Thymus (tissue), 11 donors: ENCODE results near the gene SPG7. TPM values are rescaled to one million over a fixed set of nuclear protein-coding genes. Genes with fewer than 3 reads are reported as not detected.
A peak's percentile ranks its signal among the peaks of the same experiment; 100 is the strongest.

Experiments used
- DNase-seq, 9 donors: peaks; one replicate each; pipeline ENCODE4 v3.0.0-alpha.2; 2013; ENCODE audit warnings: low spot score in 9 of 9, low read depth in 6 of 9, missing footprints in 1 of 9
- H3K27ac ChIP-seq, 2 donors: one replicate each; pipeline ENCODE4 v1.5.1; 2013; ENCODE audit warnings: control low read depth in 1 of 2, low read depth in 1 of 2, low read length in 1 of 2, mild to moderate bottlenecking in 1 of 2, moderate library complexity in 1 of 2
- H3K27me3 ChIP-seq, 2 donors: one replicate each; pipeline ENCODE4 v1.5.1; 2013; ENCODE audit warnings: low read length in 1 of 2; ENCODE audit not compliant: control insufficient read depth in 2 of 2, insufficient read depth in 1 of 2
- H3K36me3 ChIP-seq, 2 donors: one replicate each; pipeline ENCODE4 v1.5.1; 2013; ENCODE audit warnings: low read length in 1 of 2, mild to moderate bottlenecking in 1 of 2, moderate library complexity in 1 of 2; ENCODE audit not compliant: control insufficient read depth in 2 of 2, insufficient read depth in 2 of 2
- H3K4me1 ChIP-seq, 2 donors: one replicate each; pipeline ENCODE4 v1.5.1; 2013; ENCODE audit warnings: low read length in 2 of 2; ENCODE audit not compliant: control insufficient read depth in 2 of 2, insufficient read depth in 2 of 2
- H3K4me3 ChIP-seq, 2 donors: one replicate each; pipeline ENCODE4 v1.5.1; 2013; ENCODE audit warnings: low read length in 2 of 2, control low read depth in 1 of 2, mild to moderate bottlenecking in 1 of 2
- H3K9me3 ChIP-seq, 2 donors: one replicate each; pipeline ENCODE4 v1.5.1; 2013; ENCODE audit warnings: low read length in 1 of 2, mild to moderate bottlenecking in 1 of 2; ENCODE audit not compliant: control insufficient read depth in 2 of 2, insufficient read depth in 1 of 2
- WGBS: extraction: QIAGEN DNeasy Blood & Tissue Kit; methylation state at CpG from one replicate; pipeline ENCODE4 v1.1.7; 2013; 5-methylcytosine and 5-hydroxymethylcytosine counted together
- polyA plus RNA-seq: library from polyadenylated mRNA; stranded (reverse); fragments of 200-250 nt; gene quantifications from one replicate; pipeline ENCODE4 v1.2.3, GENCODE V29; 2013
- total RNA-seq: library from RNA; stranded (reverse); fragments of 120-200 nt; gene quantifications from one replicate; pipeline ENCODE4 v1.2.4, GENCODE V29; 2013
- donor health status: healthy.

Gene SPG7
- total and polyA plus RNA-seq, 2 donors = 51.9 to 164 TPM

- Histone ChIP-seq H3K9me3 (no peaks in the 10 kb centered on the region), H3K27ac (no peak overlapping the region), H3K4me1 (peaks cover 16 to 34% of the 10 kb centered on the region in 2 donors), H3K27me3 (no peaks in the 10 kb centered on the region), H3K4me3 (no peak overlapping the region), H3K36me3 (no peaks in the 10 kb centered on the region)
- WGBS = 96% methylated on average over 7 of the region's 7 CpGs
- no peak for DNase-seq
Measured at GRCh38 chr16:89504091-89504490, 4.1 kb upstream of the SPG7 start.

GRCh38 chr16:89505204-89506112 is 2.7 kb upstream of the SPG7 start:
- peaks cover 1 to 2% of the 10 kb centered on the region in 2 donors for H3K36me3 ChIP-seq
- H3K4me3 ChIP-seq = peak overlapping the region; percentile 9
- no peaks in the 10 kb centered on the region for H3K27me3 ChIP-seq
- H3K27ac ChIP-seq = peak overlapping the region; percentile 83 to 84
- DNase-seq = peak; percentile 77 to 95 (median 88)
- 38% methylated on average over 20 of the region's 20 CpGs for WGBS
- no peaks in the 10 kb centered on the region for H3K9me3 ChIP-seq
- H3K4me1 ChIP-seq = peaks cover 19 to 41% of the 10 kb centered on the region in 2 donors

- Histone ChIP-seq H3K36me3 (peaks cover 8 to 9% of the 10 kb centered on the region in 2 donors), H3K27me3 (no peaks in the 10 kb centered on the region), H3K9me3 (no peaks in the 10 kb centered on the region), H3K4me3 (peak overlapping the region in 1 of 2 donors; percentile 9), H3K27ac (peak overlapping the region; percentile 83 to 84), H3K4me1 (peaks cover 19 to 41% of the 10 kb centered on the region in 2 donors)
- no peak for DNase-seq
- 97% methylated on average over 4 of the region's 4 CpGs for WGBS
Measured at GRCh38 chr16:89506113-89506504, 2.1 kb upstream of the SPG7 start.

- H3K27me3 ChIP-seq = no peaks in the 10 kb centered on the region
- H3K4me1 ChIP-seq = peaks cover 19 to 41% of the 10 kb centered on the region in 2 donors
- H3K27ac ChIP-seq = peak overlapping the region in 1 of 2 donors; percentile 93
Measured at GRCh38 chr16:89506791-89507191, 1.4 kb upstream of the SPG7 start.

GRCh38 chr16:89507214-89507833 is 879 bp upstream of the SPG7 start:
- no peaks in the 10 kb centered on the region for H3K9me3 ChIP-seq

More at GRCh38 chr16:89506791-89507191, 1.4 kb upstream of the SPG7 start:
- WGBS = 40% methylated on average over 15 of the region's 15 CpGs
- peak in 3 of 9 donors; percentile 24 to 44 (median 31) for DNase-seq
- Histone ChIP-seq H3K4me3 (peak overlapping the region; percentile 69 to 94), H3K9me3 (no peaks in the 10 kb centered on the region), H3K36me3 (peaks cover 15% of the 10 kb centered on the region in 2 donors)

GRCh38 chr16:89510526-89510925 is 2.3 kb downstream of the SPG7 start:
- WGBS = 95% methylated on average over 9 of the region's 9 CpGs
- H3K9me3 ChIP-seq = no peaks in the 10 kb centered on the region
- H3K4me1 ChIP-seq = peaks cover 15 to 34% of the 10 kb centered on the region in 2 donors
- peaks cover 29 to 41% of the 10 kb centered on the region in 2 donors for H3K36me3 ChIP-seq
- H3K4me3 ChIP-seq = no peak overlapping the region
- no peak overlapping the region for H3K27ac ChIP-seq
- H3K27me3 ChIP-seq = no peaks in the 10 kb centered on the region
- no peak for DNase-seq

More at GRCh38 chr16:89507214-89507833, 879 bp upstream of the SPG7 start:
- peak overlapping the region; percentile 93 to 95 for H3K27ac ChIP-seq
- peaks cover 19 to 41% of the 10 kb centered on the region in 2 donors for H3K4me1 ChIP-seq
- H3K4me3 ChIP-seq = peak overlapping the region; percentile 69 to 94
- peak in 2 of 9 donors; percentile 24 to 45 for DNase-seq
- H3K36me3 ChIP-seq = peaks cover 20% of the 10 kb centered on the region in 2 donors
- no peaks in the 10 kb centered on the region for H3K27me3 ChIP-seq
- WGBS = 10% methylated on average over 42 of the region's 42 CpGs

- Histone ChIP-seq H3K4me1 (peaks cover 8 to 26% of the 10 kb centered on the region in 2 donors), H3K9me3 (no peaks in the 10 kb centered on the region), H3K4me3 (no peak overlapping the region), H3K27me3 (no peaks in the 10 kb centered on the region), H3K27ac (no peak overlapping the region), H3K36me3 (peaks cover 37 to 47% of the 10 kb centered on the region in 2 donors)
- WGBS = 67% methylated on average over 8 of the region's 8 CpGs
- DNase-seq = no peak
Measured at GRCh38 chr16:89511374-89511773, 3.2 kb downstream of the SPG7 start.

- H3K36me3 ChIP-seq = peaks cover 45 to 55% of the 10 kb centered on the region in 2 donors
- H3K4me1 ChIP-seq = peaks cover 3 to 17% of the 10 kb centered on the region in 2 donors
- no peaks in the 10 kb centered on the region for H3K9me3 ChIP-seq
- H3K4me3 ChIP-seq = no peak overlapping the region
- no peak overlapping the region for H3K27ac ChIP-seq
- WGBS = 98% methylated on average over 9 of the region's 9 CpGs
- no peak for DNase-seq
- no peaks in the 10 kb centered on the region for H3K27me3 ChIP-seq
Measured at GRCh38 chr16:89512453-89512852, 4.2 kb downstream of the SPG7 start.

GRCh38 chr16:89517128-89517527 is 8.9 kb downstream of the SPG7 start:
- DNase-seq = no peak
- Histone ChIP-seq H3K9me3 (no peaks in the 10 kb centered on the region), H3K4me3 (no peak overlapping the region), H3K27me3 (no peaks in the 10 kb centered on the region), H3K27ac (no peak overlapping the region), H3K36me3 (peaks cover 67 to 75% of the 10 kb centered on the region in 2 donors), H3K4me1 (no peaks in the 10 kb centered on the region)
- 77% methylated on average over 9 of the region's 9 CpGs for WGBS
